ENCODE results near the gene DCTN5.

DNA sequence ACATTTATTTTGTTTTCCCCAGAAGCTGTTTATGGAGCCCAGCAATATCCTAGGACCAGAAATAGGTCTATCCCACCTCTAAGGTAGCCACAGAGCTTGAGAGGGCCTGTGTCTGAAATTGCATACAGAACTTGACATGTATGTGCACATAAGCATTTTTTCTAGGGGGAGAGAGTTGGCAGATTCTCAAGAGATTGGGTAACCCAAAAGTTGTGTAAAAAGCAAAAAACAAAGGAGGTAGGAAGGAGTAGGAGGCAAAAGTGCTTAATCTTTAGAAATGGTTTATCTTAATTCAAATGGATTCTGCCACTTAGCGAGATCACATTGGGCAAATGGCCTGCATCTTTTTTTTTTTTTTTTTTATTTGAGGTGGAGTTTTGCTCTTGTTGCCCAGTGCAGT lies 40.9 kb downstream of the DCTN5 start:
- TF ChIP-seq POLR2A (IDR thresholded peaks at IDR 0.05; ENCODE audit: low read length) (no peak), GATA1 (IDR thresholded peaks at IDR 0.05; ENCODE audit: low read depth, low read length) (no peak)
